GM18498 (cell line): ENCODE results near the gene ATAD3A.
"Not testable (repeated sequence)": the region's sequence is repeated elsewhere in the genome, so short reads cannot be mapped to it uniquely, and the experiment has no call there.

Experiments
- ATAC-seq: cut with Tn5 transposase; IDR thresholded peaks from one replicate; pipeline ENCODE4 v1.9.1; 2021; ENCODE audit warnings: mild to moderate bottlenecking, moderate library complexity; ENCODE audit not compliant: unreplicated experiment

Gene ATAD3A

DNA sequence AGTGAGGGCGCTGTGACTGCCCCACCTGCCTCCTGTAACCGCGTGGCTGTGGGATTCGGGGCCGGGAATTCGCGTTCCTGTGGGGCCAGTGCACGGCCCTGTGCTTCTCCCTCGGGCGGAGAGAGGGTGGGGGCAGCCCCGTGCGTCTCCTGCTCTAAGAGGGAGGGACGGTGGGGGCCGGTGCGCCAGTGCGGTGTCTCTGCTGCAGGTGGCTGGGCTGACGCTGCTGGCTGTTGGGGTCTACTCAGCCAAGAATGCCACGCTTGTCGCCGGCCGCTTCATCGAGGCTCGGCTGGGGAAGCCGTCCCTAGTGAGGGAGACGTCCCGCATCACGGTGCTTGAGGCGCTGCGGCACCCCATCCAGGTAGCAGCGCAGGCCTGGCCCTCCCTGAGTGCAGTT lies 10.6 kb downstream of the ATAD3A start:
- ATAC-seq: not testable (repeated sequence)

DNA sequence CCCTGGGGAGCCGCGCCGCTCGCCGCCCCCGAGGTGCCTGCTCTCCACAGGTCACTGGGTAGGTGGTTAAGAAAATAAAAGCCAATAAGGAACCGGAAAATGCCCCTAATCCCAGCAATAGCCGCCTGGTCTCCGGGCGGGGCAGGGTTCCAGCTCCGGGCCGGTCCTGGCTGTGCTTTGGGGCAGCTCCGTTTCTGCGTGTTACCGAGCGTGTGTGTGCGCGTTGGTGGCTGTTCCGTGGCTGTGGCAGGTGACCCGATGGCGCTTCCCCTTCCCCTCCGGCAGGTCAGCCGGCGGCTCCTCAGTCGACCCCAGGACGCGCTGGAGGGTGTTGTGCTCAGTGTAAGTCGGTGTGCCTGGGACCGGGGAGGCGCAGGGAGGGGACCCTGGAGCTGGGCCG lies 11.3 kb downstream of the ATAD3A start:
- ATAC-seq: not testable (repeated sequence)

- not testable (repeated sequence) for ATAC-seq
Measured at GRCh38 chr1:1523651-1524050, 11.7 kb downstream of the ATAD3A start.

- not testable (repeated sequence) for ATAC-seq
Measured at GRCh38 chr1:1524750-1525383, 12.9 kb downstream of the ATAD3A start.

DNA sequence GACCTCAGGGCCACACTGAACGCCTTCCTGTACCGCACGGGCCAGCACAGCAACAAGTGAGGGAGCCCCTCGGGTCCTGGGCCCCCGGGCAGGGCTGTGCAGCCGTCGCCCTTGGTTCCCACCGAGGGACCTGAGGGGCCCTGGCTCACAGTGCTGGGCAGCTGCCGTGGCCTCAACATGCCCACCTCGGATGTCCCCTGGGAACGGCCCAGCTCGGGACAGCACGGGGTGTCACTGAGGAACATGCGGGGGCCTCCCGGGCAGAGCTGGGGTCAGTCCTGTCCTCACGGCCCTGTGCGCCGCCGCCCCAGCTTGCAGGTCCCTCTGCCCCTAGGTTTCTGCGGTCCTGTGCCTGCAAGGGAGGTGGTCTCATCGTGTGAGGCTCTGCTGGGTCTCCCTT lies 14.5 kb downstream of the ATAD3A start:
- ATAC-seq: not testable (repeated sequence)

DNA sequence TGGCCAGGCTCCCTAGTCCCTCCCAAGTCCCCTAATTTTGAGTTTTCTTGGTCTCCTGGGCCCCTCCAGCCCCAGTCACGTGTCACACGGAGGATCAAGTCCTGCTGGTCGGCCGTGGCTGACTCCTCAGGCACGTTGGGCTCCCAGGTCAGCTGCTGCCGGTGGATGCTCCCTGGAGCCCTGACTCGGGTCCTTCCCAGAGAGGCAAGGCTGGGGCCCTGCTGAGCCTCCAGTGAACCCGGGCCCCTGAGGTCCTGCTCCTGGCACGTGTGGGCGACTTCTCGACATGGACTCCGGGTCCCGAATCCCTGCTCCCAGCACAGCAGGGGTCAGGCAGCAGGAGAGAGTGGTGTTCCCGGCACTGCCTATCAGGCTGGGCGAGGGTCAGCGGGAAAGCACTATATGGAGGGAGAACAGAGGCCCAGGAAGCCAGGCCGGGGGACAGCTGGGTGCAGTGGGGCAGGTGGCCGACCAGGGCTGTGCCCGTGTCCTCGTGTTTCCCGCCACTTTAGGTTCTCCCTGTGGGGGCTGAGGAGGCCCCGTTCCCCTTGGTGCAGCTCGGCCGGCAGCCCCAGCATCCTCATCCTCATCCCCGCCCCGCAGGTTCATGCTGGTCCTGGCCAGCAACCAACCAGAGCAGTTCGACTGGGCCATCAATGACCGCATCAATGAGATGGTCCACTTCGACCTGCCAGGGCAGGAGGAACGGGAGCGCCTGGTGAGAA lies 15.3 kb downstream of the ATAD3A start:
- no peak for ATAC-seq

DNA sequence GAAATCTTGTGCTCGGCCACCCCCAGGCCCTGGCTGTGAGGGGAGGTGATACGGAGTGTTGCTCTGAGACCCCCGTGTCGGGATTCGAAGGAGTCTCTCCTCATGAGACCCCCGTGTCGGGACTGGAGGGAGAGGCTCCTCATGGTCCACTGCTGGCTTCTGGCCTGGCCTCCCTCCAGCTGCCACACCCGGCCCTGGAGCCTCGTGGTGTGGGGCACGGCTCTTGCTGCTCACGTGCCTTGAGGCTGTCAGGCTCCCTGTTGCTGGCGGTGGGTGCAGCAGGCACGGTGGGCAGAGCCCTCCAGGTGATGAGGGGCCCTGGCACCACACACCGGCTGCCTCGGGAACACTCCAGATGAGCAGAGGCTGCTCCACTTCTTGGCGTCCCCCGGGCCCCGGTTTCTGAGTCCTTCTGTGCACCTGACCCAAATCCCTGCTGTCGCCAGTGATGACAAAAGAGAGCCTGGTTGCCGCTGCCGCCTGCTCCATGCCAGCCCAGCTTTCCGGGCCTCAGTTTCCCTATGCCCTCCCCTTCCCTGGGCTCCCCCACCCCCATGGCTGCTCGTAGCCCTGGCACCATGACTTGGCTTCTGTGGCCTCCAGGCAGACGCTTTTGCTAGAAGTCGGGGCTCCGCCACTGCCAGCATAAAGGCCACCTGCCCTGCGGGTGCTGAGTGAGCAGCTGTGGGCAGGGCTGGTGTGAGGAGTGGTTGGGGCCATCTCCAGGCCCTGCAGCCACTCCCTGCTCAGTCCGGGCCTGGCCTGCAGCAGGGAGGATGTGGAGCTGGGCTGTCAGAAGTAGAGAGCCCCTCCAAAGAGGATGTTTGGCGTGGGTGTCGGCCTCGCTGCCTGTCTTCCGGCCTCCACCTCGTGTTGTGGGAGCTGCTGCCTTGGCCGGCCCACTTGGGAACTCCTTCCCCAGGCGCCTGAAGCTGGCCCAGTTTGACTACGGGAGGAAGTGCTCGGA lies 16.6 kb downstream of the ATAD3A start:
- ATAC-seq: no peak

DNA sequence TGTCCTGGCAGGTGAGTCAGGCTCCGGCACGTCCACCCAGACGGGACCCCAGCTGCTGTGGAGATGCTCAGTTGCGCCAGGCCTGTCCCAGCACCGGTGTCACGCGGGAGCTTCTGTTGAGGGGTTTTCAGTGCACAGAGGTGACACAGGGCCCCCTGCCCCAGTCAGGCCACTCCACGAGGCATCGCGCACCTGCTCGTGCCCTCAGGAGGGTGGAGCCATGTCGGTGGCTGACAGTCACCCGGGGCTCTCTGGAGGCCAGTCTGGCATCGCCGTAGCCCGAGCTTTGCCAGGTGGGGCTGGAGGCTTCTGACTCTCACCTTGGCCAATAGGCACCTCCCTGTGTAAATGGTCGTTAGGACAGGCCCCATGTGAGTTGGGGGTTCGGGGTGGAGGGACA lies 17.4 kb downstream of the ATAD3A start:
- no peak for ATAC-seq

DNA sequence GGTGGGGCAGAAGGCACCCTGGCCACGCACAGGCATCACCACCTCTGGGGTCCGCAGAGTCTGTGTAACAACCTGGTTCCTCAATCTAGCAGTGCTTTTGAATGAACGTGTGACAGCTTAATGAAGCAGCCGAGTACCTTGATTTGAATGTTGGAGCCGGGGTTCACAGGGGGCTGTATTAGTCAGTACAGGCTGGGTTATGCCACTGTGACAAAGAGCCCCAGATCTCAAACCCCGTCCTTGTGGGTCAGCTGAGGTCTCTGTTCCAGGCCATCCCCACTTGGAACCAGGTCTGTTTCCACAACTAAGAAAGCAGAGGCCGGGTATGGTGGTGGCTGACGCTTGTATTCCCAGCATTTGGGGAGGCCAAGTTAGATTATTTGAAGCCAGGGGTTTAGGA lies 18.0 kb downstream of the ATAD3A start:
- no peak for ATAC-seq

GRCh38 chr1:1531947-1532346 lies 20.0 kb downstream of the ATAD3A start:
- no peak for ATAC-seq

GRCh38 chr1:1533176-1533893 lies 21.4 kb downstream of the ATAD3A start:
- ATAC-seq: not testable (repeated sequence)

DNA sequence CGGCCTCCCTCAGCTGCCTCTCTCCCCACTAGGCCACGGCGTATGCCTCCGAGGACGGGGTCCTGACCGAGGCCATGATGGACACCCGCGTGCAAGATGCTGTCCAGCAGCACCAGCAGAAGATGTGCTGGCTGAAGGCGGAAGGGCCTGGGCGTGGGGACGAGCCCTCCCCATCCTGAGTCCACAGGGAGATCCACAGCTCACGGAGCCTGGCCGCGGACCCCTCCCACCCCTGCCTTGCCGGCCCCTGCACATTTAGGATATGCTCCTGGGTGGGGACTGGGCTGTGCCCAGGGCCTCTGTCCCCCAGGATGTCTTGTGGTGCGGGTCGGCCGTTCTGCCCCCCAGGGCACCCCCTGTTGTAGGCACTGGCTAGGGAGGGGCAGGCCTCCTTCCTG lies 21.9 kb downstream of the ATAD3A start:
- not testable (repeated sequence) for ATAC-seq

DNA sequence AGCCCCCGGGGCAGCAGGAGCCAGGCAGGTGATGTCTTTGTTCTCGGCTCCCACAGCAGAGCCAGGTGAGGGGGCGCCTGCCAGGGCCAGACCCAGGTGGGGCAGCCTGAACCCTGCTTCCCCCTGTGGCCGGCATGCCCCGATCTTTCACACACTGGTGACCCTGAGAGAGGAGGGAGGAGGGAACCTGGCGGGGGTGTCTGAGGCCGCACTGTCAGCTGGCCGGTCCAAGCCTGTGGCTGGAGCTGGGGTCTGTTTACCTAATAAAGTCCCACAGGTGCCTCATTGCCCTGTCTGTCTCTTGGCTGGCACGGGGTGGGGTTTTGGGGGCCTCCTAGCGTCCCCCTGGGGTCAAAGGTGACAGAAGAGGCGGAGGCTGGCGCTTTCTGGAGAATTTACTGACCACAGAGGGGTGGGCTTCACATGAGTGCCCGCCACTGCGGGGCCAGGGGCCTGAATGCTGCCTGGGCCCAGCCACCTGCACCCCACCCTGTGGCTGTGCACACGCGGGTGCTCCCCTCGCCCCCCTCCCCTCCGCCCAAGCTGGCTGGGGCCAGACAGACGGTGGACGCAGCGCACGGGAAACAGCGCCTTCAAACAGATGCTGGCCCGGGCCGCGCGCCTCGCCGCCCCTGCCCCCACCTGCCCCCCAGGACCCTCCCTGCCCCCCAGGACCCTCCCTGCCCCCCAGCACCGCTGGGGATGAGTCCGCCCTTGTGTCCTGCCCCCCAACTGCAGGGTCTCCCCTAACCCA lies 22.6 kb downstream of the ATAD3A start:
- ATAC-seq: no peak

DNA sequence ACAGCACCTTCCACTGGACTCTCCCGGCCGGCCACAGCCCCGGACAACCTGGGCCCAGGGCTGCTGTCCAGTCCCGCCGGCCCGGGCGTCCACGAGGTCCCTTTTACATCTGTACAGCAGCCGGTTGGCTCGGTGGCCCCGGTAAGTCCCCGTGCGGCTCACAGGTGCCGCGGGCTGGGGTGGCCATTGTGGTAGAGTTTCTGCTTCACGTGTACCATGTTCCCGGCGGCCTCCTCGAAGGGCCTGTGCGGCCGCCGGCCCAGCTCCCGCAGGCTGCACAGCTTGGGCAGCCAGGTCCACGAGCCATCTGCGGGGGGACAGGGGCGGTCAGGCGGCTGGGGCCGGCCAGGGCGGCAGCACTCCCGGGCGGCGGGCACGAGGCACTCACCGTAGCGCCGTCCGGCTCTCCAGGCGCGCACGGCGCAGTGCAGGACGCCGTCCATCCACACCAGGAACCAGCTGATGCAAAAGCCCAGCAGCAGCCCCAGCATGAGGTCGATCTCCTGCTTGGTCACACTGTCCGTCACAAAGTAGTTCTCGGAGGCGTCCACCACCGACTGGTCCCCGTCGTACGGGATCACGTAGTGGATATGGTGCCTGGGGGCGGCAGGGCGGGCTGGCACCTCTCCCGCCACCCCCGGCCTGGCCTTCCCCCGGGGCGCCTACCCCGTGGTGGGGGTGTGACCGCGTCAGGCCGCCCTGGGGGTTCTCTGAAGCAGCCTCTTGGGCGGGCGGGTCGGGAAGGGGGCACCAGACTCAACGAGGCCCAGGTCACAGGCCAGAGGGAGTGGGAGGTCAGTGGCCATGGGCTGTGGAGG lies 23.4 kb downstream of the ATAD3A start:
- no peak for ATAC-seq

- no peak for ATAC-seq
Measured at GRCh38 chr1:1536019-1536937, 24.3 kb downstream of the ATAD3A start.

GRCh38 chr1:1536938-1537546 lies 25.1 kb downstream of the ATAD3A start:
- ATAC-seq: no peak

DNA sequence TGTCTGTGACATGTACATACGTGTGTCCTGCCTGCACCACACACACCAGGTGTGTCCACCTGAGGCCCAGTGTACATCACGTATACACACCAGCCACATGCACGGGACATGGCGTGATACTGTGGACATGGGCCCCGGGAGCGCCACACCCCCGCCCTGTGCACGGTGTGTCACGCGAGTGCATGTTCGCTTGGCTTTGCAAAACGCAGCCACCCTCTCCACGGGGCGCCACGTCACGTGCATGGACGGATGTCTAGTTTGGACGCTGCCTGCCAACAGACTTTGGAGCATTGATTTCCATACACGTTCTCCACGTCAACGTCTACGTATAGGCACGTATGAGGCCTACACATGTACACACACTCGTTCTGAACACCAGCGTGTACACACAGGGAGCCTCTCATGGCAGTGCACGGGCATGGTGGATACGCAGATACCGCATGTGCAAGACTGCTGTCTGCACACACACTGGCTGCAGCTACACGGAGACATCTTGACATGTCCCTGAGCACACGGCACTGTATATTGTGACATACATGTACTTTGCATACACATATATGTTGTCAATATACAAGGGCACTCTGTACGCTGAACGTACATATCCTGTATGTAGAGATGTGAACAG lies 25.8 kb downstream of the ATAD3A start:
- ATAC-seq: no peak
